MG63 (cell line): ENCODE measurements around the gene TBC1D3I. TPM values are rescaled to one million over a fixed set of nuclear protein-coding genes. Genes with fewer than 3 reads are reported as not detected.
"Not testable (repeated sequence)": the region's sequence is repeated elsewhere in the genome, so short reads cannot be mapped to it uniquely, and the experiment has no call there.

ENCODE experiments used
- DNase-seq: peaks from one replicate; pipeline ENCODE4 v3.0.0-alpha.2; 2020
- H3K27me3 ChIP-seq: fragments of 250-450 bp; sonication (Bioruptor Pico); 2 replicates; pipeline ENCODE4 v1.5.1; 2020; ENCODE audit warnings: mild to moderate bottlenecking, moderate library complexity
- H3K36me3 ChIP-seq: fragments of 250-450 bp; sonication (Bioruptor Pico); 2 replicates; pipeline ENCODE4 v1.5.1; 2020; ENCODE audit warnings: mild to moderate bottlenecking, moderate library complexity
- H3K4me3 ChIP-seq: fragments of 250-450 bp; sonication (Bioruptor Pico); 2 replicates; pipeline ENCODE4 v1.5.1; 2020; ENCODE audit warnings: mild to moderate bottlenecking, moderate library complexity
- H3K9me3 ChIP-seq: fragments of 250-450 bp; sonication (Bioruptor Pico); 2 replicates; pipeline ENCODE4 v1.5.1; 2020; ENCODE audit warnings: mild to moderate bottlenecking, moderate library complexity
- total RNA-seq: library from RNA; depleted of rRNA; stranded (reverse); fragments of >200 nt; shearing (Covaris generic); gene quantifications from 2 replicates; pipeline ENCODE4 v1.2.3, GENCODE V29; 2014; ENCODE audit warnings: low replicate concordance; rRNA removed

The TBC1D3I gene
- total RNA-seq = not detected in 2 replicates

DNA sequence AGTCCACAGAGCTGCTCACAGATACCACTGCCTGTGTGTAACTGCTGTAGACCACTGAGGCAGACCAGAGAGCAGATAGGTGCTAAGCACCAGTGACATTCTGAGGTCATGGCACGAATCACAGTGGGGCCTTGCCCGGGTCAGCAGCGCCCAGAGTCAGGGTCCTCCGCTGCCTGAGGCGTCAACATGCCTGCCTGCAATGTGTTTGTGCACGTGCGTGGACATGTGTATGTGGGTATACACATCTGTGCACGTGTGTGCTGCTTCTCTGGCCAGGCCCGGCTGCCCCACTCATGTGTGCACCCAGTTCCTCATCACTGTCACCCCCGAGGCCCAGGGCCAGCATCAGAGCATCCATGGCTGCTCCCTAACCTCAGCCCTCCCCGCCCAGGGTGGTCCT is at the start of gene TBC1D3I:
Gene TBC1D3I, minus strand, starts transcription at position 101 of the 400 bp plus-strand sequence. CDS start 1,585 bp downstream, outside the sequence.
- H3K9me3 ChIP-seq, H3K27me3 ChIP-seq, H3K4me3 ChIP-seq, DNase-seq, H3K36me3 ChIP-seq: not testable (repeated sequence)

DNA sequence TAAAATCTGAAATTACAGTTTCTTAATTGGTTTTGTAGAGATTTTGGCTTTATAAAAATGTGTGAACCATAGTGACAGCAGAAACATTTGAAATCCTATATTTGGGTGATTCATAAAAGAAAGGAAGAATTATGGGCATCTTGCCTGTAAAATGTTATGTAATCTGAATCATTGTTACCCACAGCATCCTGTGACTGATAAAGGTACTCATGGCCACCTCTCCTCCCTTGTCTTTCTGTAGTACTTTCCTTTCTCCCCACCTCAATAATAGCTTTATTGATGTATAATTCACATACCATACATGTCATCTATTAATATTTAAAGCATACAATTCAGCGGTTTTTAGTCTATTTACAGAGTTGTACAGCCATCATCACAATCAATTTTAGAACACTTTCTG is 30.8 kb upstream of the TBC1D3I start:
- DNase-seq, H3K36me3 ChIP-seq, H3K4me3 ChIP-seq, H3K9me3 ChIP-seq, H3K27me3 ChIP-seq: not testable (repeated sequence)

DNA sequence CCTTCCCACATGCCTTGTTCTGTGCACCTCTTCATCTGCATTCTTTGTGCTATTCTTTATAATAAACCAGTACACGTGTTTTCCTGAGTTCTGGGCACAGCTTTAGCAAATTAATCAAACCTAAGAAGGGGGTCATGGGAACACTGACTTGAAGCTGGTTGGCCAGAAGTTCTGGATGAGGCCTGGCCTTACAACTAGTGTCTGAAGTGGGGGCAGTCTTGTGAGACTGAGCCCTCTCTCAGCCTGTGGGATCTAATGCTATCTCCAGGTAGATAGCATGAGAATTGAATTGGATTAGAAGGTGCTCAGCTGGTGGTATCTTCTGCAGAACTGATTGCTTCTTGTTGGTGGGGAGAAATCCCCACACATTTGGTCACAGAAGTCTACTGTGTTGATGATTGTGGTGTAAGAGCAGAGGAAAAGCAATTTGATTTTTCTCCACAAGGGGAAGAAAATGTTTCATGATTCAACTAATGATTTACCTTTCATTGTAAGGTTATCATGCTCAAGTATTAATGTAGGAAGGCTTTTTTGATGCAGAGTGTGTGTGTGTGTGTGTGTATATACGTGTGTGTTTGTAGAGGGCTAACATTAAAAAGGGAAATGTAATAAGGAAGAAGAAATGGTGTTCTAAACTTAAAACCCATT is 25.7 kb upstream of the TBC1D3I start:
- not testable (repeated sequence) for DNase-seq

DNA sequence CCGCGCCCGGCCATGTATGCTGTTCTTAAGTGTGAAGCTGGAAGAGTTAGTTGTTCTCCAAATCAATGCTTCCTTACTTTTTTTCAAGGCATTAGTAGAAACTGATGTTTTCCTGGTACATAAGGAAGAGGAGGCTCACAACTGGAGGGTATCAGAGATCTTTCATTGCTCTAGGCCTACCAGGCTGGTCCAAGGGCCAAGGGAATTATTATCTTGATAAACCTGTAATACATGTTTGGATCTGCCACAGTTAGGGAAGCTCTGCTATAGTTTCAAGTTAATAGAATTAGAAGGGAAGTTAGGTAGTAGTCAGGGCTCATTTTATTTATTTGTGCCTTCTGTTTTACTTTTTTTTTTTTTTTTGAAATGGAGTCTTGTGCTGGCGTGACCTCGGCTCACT is 19.8 kb upstream of the TBC1D3I start:
- DNase-seq, H3K36me3 ChIP-seq, H3K4me3 ChIP-seq, H3K9me3 ChIP-seq, H3K27me3 ChIP-seq: not testable (repeated sequence)

More for the DNA sequence above, 25.7 kb upstream of the TBC1D3I start:
- H3K36me3 ChIP-seq, H3K4me3 ChIP-seq, H3K27me3 ChIP-seq, H3K9me3 ChIP-seq: not testable (repeated sequence)

DNA sequence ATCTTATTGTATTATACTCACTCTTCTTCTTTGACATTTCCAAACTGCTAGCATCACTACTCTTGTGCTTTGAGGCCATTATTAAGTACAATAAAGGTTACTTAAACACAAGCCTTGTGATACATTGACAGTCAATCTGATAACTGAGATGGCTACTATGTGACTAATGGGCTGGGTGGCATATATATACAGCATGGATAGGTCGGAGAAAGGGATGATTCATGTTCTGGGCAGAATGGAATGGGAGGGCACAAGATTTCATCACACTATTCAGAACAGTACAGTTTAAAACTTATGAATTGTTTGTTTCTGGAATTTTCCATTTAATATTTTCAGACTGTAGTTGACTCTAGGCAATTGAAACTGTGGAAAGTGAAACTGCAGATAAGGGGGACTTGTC is 18.9 kb upstream of the TBC1D3I start:
- H3K27me3 ChIP-seq, H3K36me3 ChIP-seq, H3K9me3 ChIP-seq, H3K4me3 ChIP-seq, DNase-seq: not testable (repeated sequence)

DNA sequence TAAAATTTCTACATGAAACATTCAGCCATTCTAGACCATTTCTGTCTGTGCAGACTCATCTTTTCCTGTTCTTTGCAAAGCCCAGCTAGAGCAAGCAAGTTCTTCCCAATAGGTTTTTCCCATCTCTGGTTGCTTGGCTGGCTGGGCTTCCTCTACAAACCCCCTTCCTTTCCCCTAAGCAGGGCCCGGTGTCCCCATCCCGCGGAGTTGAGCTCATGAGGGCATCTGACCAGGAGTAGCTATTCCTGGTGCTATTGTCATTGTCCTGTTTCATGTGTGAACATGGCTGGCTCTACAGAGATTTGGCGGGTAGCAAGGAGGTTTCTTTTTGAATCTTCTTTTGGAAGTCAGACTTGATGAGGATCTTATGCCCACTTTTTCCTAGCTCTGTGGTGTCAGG is 22.3 kb downstream of the TBC1D3I start:
- not testable (repeated sequence) for H3K4me3 ChIP-seq, H3K27me3 ChIP-seq, H3K36me3 ChIP-seq, DNase-seq, H3K9me3 ChIP-seq

DNA sequence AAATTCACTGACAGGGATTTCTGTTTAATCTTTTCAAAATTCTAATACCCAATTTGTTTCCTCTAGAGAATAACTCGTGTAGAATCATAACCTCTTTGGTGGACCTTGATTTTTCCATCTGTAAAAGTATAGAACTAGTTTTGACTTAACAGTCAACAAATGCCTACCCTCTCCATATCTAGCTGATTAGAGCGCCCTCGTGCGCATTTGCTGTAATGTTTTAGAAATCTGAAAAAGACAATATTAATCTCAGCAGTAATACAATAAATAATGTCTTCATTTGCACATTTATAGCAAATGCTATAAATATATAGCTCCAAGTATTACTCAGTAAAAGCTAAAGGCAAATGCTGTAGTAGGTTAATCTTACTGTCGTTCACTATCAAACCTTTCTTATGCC is 34.7 kb downstream of the TBC1D3I start:
- DNase-seq = peak; percentile 26
- H3K9me3 ChIP-seq, H3K4me3 ChIP-seq: not testable (repeated sequence)

DNA sequence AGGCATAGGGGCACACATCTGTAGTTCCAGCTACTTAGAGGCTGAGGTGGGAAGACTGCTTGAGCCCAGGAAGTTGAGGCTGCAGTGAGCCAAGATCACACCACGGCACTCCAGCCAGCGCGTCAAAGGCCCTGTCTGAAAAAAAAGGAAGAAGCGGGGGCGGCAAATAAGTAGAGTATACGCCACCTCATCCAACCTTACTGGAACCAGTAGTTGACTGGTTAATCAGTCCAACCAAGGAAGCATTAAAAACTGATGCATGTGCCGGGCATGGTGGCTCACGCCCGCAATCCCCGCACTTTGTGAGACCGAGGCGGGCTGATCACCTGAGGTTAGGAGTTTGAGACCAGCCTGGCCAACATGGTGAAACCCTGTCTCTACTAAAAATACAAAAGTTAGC is 41.4 kb downstream of the TBC1D3I start:
- not testable (repeated sequence) for DNase-seq, H3K36me3 ChIP-seq, H3K27me3 ChIP-seq, H3K9me3 ChIP-seq, H3K4me3 ChIP-seq

More for the DNA sequence above, 34.7 kb downstream of the TBC1D3I start:
- not testable (repeated sequence) for H3K27me3 ChIP-seq, H3K36me3 ChIP-seq

DNA sequence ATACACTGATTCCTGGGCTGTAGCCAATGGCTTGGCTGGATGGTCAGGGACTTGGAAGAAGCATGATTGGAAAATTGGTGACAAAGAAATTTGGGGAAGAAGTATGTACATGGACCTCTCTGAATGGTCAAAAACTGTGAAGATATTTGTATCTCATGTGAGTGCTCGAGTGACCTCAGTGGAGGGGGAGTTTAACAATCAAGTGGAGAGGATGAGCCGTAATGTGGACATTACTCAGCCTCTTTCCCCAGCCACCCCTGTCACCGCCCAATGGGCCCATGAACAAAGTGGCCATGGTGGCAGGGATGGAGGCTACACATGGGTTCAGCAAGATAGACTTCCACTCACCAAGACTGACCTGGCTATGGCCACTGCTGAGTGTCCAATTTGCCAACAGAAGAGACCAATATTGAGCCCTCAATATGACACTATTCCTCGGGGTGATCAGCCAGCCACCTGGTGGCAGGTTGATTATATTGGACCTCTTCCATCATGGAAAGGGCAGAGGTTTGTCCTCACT is 42.7 kb downstream of the TBC1D3I start:
- peaks cover 11% of the 10 kb centered on the region for H3K9me3 ChIP-seq
- not testable (repeated sequence) for DNase-seq, H3K4me3 ChIP-seq, H3K36me3 ChIP-seq, H3K27me3 ChIP-seq

DNA sequence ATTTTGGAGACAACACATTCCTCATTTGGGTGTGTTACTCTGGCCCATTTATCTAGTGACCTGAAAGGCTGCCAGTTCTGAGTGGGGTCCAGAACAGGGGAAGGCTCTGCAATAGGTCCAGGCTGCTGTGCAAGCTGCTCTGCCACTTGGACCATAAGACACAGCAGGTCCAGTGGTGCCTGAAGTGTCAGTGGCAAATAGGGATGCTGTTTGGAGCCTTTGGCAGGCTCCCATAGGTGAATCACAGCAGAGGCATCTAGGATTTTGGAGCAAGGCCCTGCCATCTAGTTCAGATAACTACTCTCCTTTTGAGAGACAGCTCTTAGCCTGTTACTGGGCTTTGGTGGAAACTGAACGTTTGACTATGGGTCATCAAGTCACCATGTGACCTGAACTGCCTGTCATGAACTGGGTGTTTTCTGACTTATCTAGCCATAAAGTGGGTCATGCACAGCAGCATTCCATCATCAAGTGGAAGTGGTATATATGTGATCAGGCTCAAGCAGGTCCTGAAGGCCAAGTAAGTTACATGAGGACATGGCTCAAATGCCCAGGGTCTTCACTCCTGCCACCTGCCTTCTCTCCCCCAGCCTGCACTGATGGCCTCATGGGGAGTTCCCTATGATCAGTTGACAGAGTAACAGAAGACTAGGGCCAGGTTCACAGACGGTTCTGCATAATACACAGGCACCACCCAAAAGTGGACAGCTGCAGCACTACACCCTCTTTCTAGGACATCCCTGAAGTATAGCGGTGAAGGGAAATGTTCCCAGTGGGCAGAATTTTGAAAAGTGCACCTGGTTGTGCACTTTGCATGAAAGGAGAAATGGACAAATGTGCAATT is 43.4 kb downstream of the TBC1D3I start:
- peak; percentile 89 for DNase-seq
- Histone ChIP-seq H3K9me3 (peaks cover 11% of the 10 kb centered on the region), H3K27me3 (peaks cover 11% of the 10 kb centered on the region)
- H3K36me3 ChIP-seq, H3K4me3 ChIP-seq: not testable (repeated sequence)

DNA sequence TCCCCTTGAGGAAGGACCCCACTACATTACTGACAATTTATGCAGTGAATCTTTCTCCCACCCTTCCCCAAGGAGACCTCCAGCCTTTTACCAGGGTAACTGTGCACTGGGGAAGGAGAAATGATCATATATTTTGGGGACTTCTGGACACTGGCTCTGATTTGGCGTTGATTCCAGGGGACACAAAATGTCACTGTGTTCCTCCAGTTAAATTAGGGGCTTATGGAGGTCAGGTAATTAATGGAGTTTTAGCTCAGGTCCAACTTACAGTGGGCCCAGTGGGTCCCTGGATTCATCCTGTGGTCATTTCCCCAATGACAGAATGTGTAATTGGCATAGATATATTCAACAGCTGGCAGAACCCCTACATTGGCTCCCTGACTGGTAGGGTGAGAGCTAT is 44.8 kb downstream of the TBC1D3I start:
- H3K27me3 ChIP-seq = peaks cover 13% of the 10 kb centered on the region
- not testable (repeated sequence) for H3K4me3 ChIP-seq

DNA sequence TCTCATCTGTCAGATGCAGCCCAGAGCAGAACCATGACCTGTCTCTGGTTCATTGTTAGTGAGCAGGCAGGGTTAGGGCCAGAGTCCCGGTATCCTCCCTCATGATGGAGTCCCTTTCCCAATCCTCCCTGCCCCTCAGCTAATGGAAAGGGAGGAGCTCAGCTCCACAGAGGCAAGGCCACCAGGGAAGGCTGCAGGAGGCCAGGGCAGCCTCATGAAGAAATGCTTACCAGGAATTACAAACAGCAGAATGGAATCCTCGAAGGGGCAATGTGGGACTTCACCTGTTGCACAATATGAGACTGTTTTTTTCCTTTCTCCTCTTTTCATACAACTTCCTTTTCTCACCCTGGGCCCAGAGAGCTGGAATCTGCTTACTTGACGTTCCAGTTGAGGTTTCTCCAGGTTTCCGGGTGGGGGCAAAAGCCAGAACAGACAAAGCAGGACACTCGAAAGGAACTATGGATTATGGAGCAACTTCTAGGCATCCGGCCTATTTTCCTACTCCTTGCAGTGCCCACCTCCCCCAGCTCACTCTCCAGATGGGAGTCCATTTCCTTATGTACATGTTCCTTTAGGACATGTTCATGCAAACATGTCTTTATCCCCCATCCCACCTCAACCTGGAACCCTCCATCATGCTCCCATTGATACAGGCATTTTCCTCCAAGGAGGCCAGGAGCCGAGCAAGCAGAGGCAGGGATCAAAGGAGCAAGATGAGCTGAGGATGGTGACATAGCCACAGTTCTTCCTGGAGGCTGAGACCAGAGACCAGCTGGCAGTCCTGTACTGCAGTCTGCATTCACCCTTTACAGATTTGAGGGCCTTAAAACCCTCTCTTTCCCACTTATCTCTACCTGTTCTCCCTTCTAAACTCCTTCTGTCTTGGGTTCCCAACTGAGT is 48.7 kb downstream of the TBC1D3I start:
- DNase-seq, H3K36me3 ChIP-seq, H3K4me3 ChIP-seq: not testable (repeated sequence)
- peaks cover 26% of the 10 kb centered on the region for H3K27me3 ChIP-seq
- peaks cover 11% of the 10 kb centered on the region for H3K9me3 ChIP-seq

More for the DNA sequence above, 44.8 kb downstream of the TBC1D3I start:
- H3K36me3 ChIP-seq, DNase-seq: not testable (repeated sequence)
- H3K9me3 ChIP-seq = peaks cover 11% of the 10 kb centered on the region

DNA sequence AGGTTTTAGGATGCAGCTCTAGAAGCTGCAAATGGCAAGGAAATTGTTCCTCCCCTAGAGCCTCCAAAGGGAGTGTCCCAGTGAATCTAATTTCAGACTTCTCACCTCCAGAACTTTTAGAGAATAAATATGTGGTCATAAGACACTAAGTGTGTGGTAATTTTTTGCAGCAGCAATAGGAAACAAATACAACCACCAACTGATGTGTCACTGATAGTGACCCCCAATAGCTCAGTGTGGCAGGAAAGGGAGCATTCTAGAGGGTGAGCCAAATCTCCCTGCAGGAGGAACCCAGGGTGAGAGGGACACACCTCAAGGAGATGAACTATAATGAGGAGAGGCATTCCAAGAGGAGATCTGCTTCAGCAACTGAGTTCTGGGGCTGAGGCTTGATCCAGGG is 49.5 kb downstream of the TBC1D3I start:
- H3K36me3 ChIP-seq = no peaks in the 10 kb centered on the region
- no peak overlapping the region for H3K4me3 ChIP-seq
- peaks cover 26% of the 10 kb centered on the region for H3K27me3 ChIP-seq
- peaks cover 11% of the 10 kb centered on the region for H3K9me3 ChIP-seq
- no peak for DNase-seq

DNA sequence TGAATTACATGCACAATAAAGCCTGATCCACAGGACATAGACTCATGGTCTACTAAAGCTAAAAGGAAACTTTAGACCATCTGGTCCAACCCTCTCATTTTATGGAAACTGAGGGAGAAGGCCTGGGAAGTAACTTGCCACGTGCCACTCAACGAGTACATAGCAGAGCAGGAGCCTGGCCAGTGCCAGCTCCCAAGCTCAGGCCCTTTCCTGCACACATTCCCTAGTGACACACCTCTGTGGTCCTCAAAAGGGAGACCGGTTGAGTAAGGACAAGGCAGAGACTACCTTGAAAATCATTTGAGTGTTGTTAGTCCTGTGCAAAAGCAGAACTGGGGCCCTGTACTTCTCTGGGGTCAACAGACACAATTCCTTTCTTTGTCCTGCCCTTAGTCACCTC is 50.7 kb downstream of the TBC1D3I start:
- DNase-seq = no peak
- Histone ChIP-seq H3K4me3 (no peak overlapping the region), H3K27me3 (peaks cover 28% of the 10 kb centered on the region), H3K9me3 (peaks cover 11% of the 10 kb centered on the region), H3K36me3 (no peaks in the 10 kb centered on the region)

DNA sequence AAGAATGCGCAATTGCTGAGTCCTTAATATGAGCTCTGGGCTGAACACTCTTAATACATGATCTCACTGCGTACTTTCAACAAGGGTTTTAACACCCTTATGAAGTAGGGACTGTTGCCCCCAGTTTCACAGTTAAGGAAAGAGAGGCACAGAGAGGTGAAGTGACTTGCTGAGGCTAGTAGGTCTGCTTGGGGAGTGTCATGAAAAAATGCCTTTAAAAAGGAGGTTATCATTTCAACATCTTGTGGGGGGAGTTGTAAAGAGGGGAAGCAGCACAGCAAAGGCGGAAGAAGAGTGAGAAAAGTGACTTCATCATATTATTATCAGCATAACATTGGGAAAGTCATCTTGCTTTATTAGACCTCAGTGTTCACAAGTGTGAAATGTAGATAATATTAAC is 51.4 kb downstream of the TBC1D3I start:
- peaks cover 24% of the 10 kb centered on the region for H3K27me3 ChIP-seq
- peaks cover 4% of the 10 kb centered on the region for H3K9me3 ChIP-seq
- no peak overlapping the region for H3K4me3 ChIP-seq
- H3K36me3 ChIP-seq = no peaks in the 10 kb centered on the region
- DNase-seq = no peak

DNA sequence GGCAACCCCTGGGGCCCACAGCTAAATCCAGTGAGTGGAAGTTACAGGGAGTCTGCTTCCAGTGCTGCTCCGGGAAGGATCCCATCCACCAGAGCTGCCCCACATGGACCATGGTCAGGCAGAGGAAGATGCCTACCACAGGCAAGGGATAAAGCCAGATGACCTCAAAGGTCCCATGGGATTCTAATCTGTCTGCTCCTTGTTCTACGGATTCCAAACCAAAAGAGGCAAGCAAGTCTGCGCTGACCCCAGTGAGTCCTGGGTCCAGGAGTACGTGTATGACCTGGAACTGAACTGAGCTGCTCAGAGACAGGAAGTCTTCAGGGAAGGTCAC is 52.1 kb downstream of the TBC1D3I start:
- Histone ChIP-seq H3K36me3 (no peaks in the 10 kb centered on the region), H3K27me3 (peaks cover 20% of the 10 kb centered on the region), H3K9me3 (no peaks in the 10 kb centered on the region), H3K4me3 (no peak overlapping the region)
- no peak for DNase-seq
